WTC11 (cell line): ENCODE measurements around the gene CACNA1A. TPM values are rescaled to one million over a fixed set of nuclear protein-coding genes. Genes with fewer than 3 reads are reported as not detected.
"Not testable (repeated sequence)": the region's sequence is repeated elsewhere in the genome, so short reads cannot be mapped to it uniquely, and the experiment has no call there.

ENCODE experiments used
- ATAC-seq: fragments of 200-7000 bp; cut with Tn5 transposase; 2 replicates; pipeline ENCODE4 v1.10.0; 2021; ENCODE audit warnings: mild to moderate bottlenecking, moderate library complexity
- CTCF ChIA-PET: fragments of 300-600 bp; sonication (Branson Sonifier 250); formaldehyde crosslinking; loops from one replicate; lab custom pipeline; 2021; ENCODE audit warnings: antibody characterized with exemption; lab: Charles Lee
- POLR2A ChIA-PET: fragments of 350-600 bp; sonication (Branson Sonifier 250); formaldehyde crosslinking; loops from one replicate; lab custom pipeline; 2021; ENCODE audit warnings: antibody characterized with exemption; lab: Charles Lee
- DNase-seq: peaks from one replicate; pipeline ENCODE4 v3.0.0; 2021; ENCODE audit warnings: low spot score
- H3K27ac Mint-ChIP-seq: 2 replicates; pipeline ENCODE4 v1.8.0; 2021; ENCODE audit warnings: mixed read lengths
- H3K27me3 Mint-ChIP-seq: 2 replicates; pipeline ENCODE4 v1.8.0; 2021; ENCODE audit warnings: low read depth, mild to moderate bottlenecking, moderate library complexity, mixed read lengths
- H3K36me3 Mint-ChIP-seq: 2 replicates; pipeline ENCODE4 v1.8.0; 2021; ENCODE audit warnings: mixed read lengths
- H3K4me1 Mint-ChIP-seq: 2 replicates; pipeline ENCODE4 v1.8.0; 2022; ENCODE audit warnings: mixed read lengths
- H3K4me3 Mint-ChIP-seq: 2 replicates; pipeline ENCODE4 v1.8.0; 2021; ENCODE audit warnings: mild to moderate bottlenecking, moderate library complexity, mixed read lengths
- H3K9me3 Mint-ChIP-seq: 2 replicates; pipeline ENCODE4 v1.8.0; 2021; ENCODE audit warnings: mixed read lengths
- AR ChIP-seq: fragments of 250-450 bp; sonication (Bioruptor Pico); IDR thresholded peaks from 2 replicates; pipeline ENCODE4 v1.9.0; 2021; ENCODE audit warnings: mild to moderate bottlenecking
- ARID4B ChIP-seq: sonication (generic); formaldehyde crosslinking; IDR thresholded peaks from 2 replicates; pipeline ENCODE4 v1.8.0; 2023; ENCODE audit warnings: missing genetic modification reagents, mild to moderate bottlenecking, borderline replicate concordance
- ATF1 ChIP-seq: sonication (generic); formaldehyde crosslinking; IDR thresholded peaks from 2 replicates; pipeline ENCODE4 v1.8.1; 2023; ENCODE audit warnings: mild to moderate bottlenecking, moderate library complexity, missing genetic modification reagents
- CDX4 ChIP-seq: fragments of 250-450 bp; sonication (Bioruptor Pico); IDR thresholded peaks from 2 replicates; pipeline ENCODE4 v1.9.0; 2021; ENCODE audit warnings: moderate library complexity, mild to moderate bottlenecking, inconsistent platforms, borderline replicate concordance
- E2F5 ChIP-seq: sonication (generic); formaldehyde crosslinking; IDR thresholded peaks from 2 replicates; pipeline ENCODE4 v1.8.1; 2022; ENCODE audit warnings: mild to moderate bottlenecking, moderate library complexity, missing genetic modification reagents
- FOXK1 ChIP-seq: sonication (generic); formaldehyde crosslinking; IDR thresholded peaks from 2 replicates; pipeline ENCODE4 v1.8.0; 2022; ENCODE audit warnings: mild to moderate bottlenecking, moderate library complexity, missing genetic modification reagents
- IRF2 ChIP-seq: sonication (generic); formaldehyde crosslinking; IDR thresholded peaks from 2 replicates; pipeline ENCODE4 v1.8.0; 2022; ENCODE audit warnings: low read depth, missing genetic modification reagents, borderline replicate concordance
- JAZF1 ChIP-seq: fragments of 250-450 bp; sonication (Bioruptor Pico); IDR thresholded peaks from 2 replicates; pipeline ENCODE4 v1.9.0; 2021; ENCODE audit warnings: moderate library complexity, mild to moderate bottlenecking, inconsistent platforms
- KAT7 ChIP-seq: sonication (generic); formaldehyde crosslinking; IDR thresholded peaks from 2 replicates; pipeline ENCODE4 v1.8.1; 2023; ENCODE audit warnings: missing genetic modification reagents, mild to moderate bottlenecking, borderline replicate concordance
- NR1H2 ChIP-seq: sonication (generic); formaldehyde crosslinking; IDR thresholded peaks from 2 replicates; pipeline ENCODE4 v1.9.0; 2021; ENCODE audit warnings: mild to moderate bottlenecking, moderate library complexity, missing genetic modification reagents
- ZBTB21 ChIP-seq: sonication (generic); formaldehyde crosslinking; IDR thresholded peaks from 2 replicates; pipeline ENCODE4 v1.8.1; 2023; ENCODE audit warnings: mild to moderate bottlenecking, missing genetic modification reagents, borderline replicate concordance
- ZNF263 ChIP-seq: sonication (generic); formaldehyde crosslinking; IDR thresholded peaks from 2 replicates; pipeline ENCODE4 v1.8.1; 2022; ENCODE audit warnings: low read depth, mild to moderate bottlenecking, moderate library complexity, missing genetic modification reagents
- total RNA-seq: library from RNA; stranded (reverse); gene quantifications from 3 replicates; pipeline ENCODE4 v1.2.3, GENCODE V29; 2021
- TF ChIP-seq, protein P1 (sequence below): sonication (generic); formaldehyde crosslinking; IDR thresholded peaks from 2 replicates; pipeline ENCODE4 v1.8.0; 2023; ENCODE audit warnings: mild to moderate bottlenecking, missing genetic modification reagents

CACNA1A gene
- total RNA-seq, 1 experiment from 2014 or later = 28.9 TPM

DNA sequence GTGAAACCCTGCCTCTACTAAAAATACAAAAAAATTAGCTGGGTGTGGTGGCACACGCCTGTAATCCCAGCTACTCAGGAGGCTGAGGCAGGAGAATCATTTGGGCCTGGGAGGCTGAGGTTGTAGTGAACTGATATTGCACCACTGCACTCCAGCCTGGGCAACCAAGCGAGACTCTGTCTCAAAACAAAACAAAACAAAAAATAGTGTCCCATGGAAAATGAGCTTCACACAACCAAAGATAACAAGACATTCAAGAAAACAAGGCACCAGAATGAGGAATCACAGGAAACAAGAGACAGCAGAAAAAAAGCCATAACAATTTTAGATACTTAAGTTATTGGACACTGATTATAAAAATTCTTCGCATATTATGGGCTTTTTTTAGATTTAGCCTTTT lies 80.4 kb downstream of the CACNA1A start:
- ATAC-seq, CTCF ChIA-PET: not testable (repeated sequence)
- peaks cover 43% of the 10 kb centered on the region for H3K9me3 Mint-ChIP-seq

DNA sequence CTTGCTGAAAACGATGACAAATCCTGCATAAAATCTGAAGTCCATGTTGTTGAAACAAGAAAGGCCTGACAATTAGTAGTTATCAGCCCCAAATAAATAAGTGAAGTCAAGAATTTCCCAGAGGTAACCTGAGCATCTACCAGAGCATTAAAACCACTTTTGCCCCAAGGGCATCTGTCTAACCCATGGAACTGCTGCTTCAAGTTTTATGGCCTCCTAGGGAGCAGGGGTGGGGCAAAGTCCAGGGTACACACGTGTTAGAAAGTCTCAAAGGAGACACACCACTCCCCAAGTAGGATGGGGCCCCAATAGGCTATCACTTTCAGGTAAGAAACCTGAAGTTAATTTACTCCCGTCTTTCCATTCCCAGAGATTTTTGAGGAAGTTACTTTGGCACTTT lies 81.1 kb downstream of the CACNA1A start:
- CTCF ChIA-PET = no interaction called here
- ATAC-seq (no peak), DNase-seq (no peak)
- TF ChIP-seq IRF2 (CRISPR knock-in tag) (no peak), ZNF263 (CRISPR knock-in tag) (no peak), E2F5 (CRISPR knock-in tag) (no peak), CDX4 (no peak), ATF1 (CRISPR knock-in tag) (no peak), NR1H2 (CRISPR knock-in tag) (no peak), ZBTB21 (CRISPR knock-in tag) (no peak), ARID4B (no peak), KAT7 (no peak), JAZF1 (CRISPR knock-in tag) (no peak), AR (CRISPR knock-in tag) (no peak), FOXK1 (CRISPR knock-in tag) (no peak)
- TF ChIP-seq, protein P1, sequence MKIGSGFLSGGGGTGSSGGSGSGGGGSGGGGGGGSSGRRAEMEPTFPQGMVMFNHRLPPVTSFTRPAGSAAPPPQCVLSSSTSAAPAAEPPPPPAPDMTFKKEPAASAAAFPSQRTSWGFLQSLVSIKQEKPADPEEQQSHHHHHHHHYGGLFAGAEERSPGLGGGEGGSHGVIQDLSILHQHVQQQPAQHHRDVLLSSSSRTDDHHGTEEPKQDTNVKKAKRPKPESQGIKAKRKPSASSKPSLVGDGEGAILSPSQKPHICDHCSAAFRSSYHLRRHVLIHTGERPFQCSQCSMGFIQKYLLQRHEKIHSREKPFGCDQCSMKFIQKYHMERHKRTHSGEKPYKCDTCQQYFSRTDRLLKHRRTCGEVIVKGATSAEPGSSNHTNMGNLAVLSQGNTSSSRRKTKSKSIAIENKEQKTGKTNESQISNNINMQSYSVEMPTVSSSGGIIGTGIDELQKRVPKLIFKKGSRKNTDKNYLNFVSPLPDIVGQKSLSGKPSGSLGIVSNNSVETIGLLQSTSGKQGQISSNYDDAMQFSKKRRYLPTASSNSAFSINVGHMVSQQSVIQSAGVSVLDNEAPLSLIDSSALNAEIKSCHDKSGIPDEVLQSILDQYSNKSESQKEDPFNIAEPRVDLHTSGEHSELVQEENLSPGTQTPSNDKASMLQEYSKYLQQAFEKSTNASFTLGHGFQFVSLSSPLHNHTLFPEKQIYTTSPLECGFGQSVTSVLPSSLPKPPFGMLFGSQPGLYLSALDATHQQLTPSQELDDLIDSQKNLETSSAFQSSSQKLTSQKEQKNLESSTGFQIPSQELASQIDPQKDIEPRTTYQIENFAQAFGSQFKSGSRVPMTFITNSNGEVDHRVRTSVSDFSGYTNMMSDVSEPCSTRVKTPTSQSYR = no peak
- peaks cover 46% of the 10 kb centered on the region for H3K9me3 Mint-ChIP-seq
- 0 out of 2 replicates have a peak, but pooled peaks cover 4% of the 10 kb centered on the region for H3K4me1 Mint-ChIP-seq
- no peak overlapping the region for H3K4me3 Mint-ChIP-seq
- no peak overlapping the region for H3K27ac Mint-ChIP-seq
- no peaks in the 10 kb centered on the region; the same call in 1 of the 2 replicates for H3K27me3 Mint-ChIP-seq
- peaks cover 43% of the 10 kb centered on the region for H3K36me3 Mint-ChIP-seq
- POLR2A ChIA-PET = no interaction called here

More for the DNA sequence above, 80.4 kb downstream of the CACNA1A start:
- H3K4me1 Mint-ChIP-seq, POLR2A ChIA-PET, H3K27me3 Mint-ChIP-seq, H3K4me3 Mint-ChIP-seq, DNase-seq, H3K27ac Mint-ChIP-seq: not testable (repeated sequence)
- peaks cover 40% of the 10 kb centered on the region for H3K36me3 Mint-ChIP-seq
